DND-41 (cell line): Measurements from ENCODE around the gene POR.

Experiments used
- EZH2 ChIP-seq: IDR thresholded peaks from 3 replicates; pipeline ENCODE4 v1.6.1; 2012; ENCODE audit warnings: borderline replicate concordance, low read depth, mild to moderate bottlenecking, moderate library complexity, low read length, inconsistent platforms; ENCODE audit not compliant: severe bottlenecking
- TF ChIP-seq, protein P1 (sequence below): IDR thresholded peaks from 2 replicates; pipeline ENCODE4 v1.5.1; 2012; ENCODE audit warnings: borderline replicate concordance, low read length, moderate library complexity, mild to moderate bottlenecking; ENCODE audit not compliant: poor library complexity, severe bottlenecking; ENCODE audit errors: extremely low read depth

GRCh38 chr7:75889826-75890225, 25.1 kb upstream of the POR start:
- TF ChIP-seq, protein P1, sequence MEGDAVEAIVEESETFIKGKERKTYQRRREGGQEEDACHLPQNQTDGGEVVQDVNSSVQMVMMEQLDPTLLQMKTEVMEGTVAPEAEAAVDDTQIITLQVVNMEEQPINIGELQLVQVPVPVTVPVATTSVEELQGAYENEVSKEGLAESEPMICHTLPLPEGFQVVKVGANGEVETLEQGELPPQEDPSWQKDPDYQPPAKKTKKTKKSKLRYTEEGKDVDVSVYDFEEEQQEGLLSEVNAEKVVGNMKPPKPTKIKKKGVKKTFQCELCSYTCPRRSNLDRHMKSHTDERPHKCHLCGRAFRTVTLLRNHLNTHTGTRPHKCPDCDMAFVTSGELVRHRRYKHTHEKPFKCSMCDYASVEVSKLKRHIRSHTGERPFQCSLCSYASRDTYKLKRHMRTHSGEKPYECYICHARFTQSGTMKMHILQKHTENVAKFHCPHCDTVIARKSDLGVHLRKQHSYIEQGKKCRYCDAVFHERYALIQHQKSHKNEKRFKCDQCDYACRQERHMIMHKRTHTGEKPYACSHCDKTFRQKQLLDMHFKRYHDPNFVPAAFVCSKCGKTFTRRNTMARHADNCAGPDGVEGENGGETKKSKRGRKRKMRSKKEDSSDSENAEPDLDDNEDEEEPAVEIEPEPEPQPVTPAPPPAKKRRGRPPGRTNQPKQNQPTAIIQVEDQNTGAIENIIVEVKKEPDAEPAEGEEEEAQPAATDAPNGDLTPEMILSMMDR, result no peak
- no peak for TF ChIP-seq EZH2
